Fibroblast of skin of left quadriceps (primary cell): Measurements from ENCODE around the gene NKAIN2.
"Not testable (repeated sequence)": the region's sequence is repeated elsewhere in the genome, so short reads cannot be mapped to it uniquely, and the experiment has no call there.

Experiments
- DNase-seq, 2 experiments: peaks; one replicate each; pipeline ENCODE4 v3.0.0-alpha.2; 2013; ENCODE audit warnings: low read depth in 2 of 2

Gene NKAIN2

GRCh38 chr6:123966618-123967017 lies 163.0 kb downstream of the NKAIN2 start:
- DNase-seq = no peak

- DNase-seq = no peak
Measured at GRCh38 chr6:123967905-123968304, 164.2 kb downstream of the NKAIN2 start.

GRCh38 chr6:123972600-123973294 lies 169.1 kb downstream of the NKAIN2 start:
- DNase-seq = no peak

GRCh38 chr6:123980311-123980710 lies 176.6 kb downstream of the NKAIN2 start:
- no peak for DNase-seq

GRCh38 chr6:123986938-123987337 lies 183.3 kb downstream of the NKAIN2 start:
- no peak for DNase-seq

- DNase-seq = not testable (repeated sequence)
Measured at GRCh38 chr6:123989918-123990317, 186.3 kb downstream of the NKAIN2 start.

- no peak for DNase-seq
Measured at GRCh38 chr6:123990376-123990775, 186.7 kb downstream of the NKAIN2 start.

- no peak for DNase-seq
Measured at GRCh38 chr6:123994168-123994567, 190.5 kb downstream of the NKAIN2 start.

- no peak for DNase-seq
Measured at GRCh38 chr6:123994891-123995635, 191.4 kb downstream of the NKAIN2 start.

- DNase-seq = no peak
Measured at GRCh38 chr6:123997223-123997622, 193.6 kb downstream of the NKAIN2 start.

- no peak for DNase-seq
Measured at GRCh38 chr6:124002377-124003081, 198.9 kb downstream of the NKAIN2 start.

- no peak for DNase-seq
Measured at GRCh38 chr6:124007266-124007665, 203.6 kb downstream of the NKAIN2 start.

GRCh38 chr6:124008000-124008987 lies 204.6 kb downstream of the NKAIN2 start:
- no peak for DNase-seq

GRCh38 chr6:124008988-124009765 lies 205.5 kb downstream of the NKAIN2 start:
- no peak for DNase-seq

- DNase-seq = no peak
Measured at GRCh38 chr6:124010574-124010973, 206.9 kb downstream of the NKAIN2 start.

- no peak for DNase-seq
Measured at GRCh38 chr6:124011180-124011579, 207.5 kb downstream of the NKAIN2 start.

GRCh38 chr6:124022051-124022450 lies 218.4 kb downstream of the NKAIN2 start:
- not testable (repeated sequence) for DNase-seq

GRCh38 chr6:124022641-124023040 lies 219.0 kb downstream of the NKAIN2 start:
- DNase-seq = no peak

GRCh38 chr6:124026694-124027093 lies 223.0 kb downstream of the NKAIN2 start:
- DNase-seq = no peak

- no peak for DNase-seq
Measured at GRCh38 chr6:124027392-124027791, 223.7 kb downstream of the NKAIN2 start.

GRCh38 chr6:124028117-124028516 lies 224.5 kb downstream of the NKAIN2 start:
- no peak for DNase-seq
